MM.1S (cell line): ENCODE results near the gene MOB3B.

Experiments
- DNase-seq: peaks from one replicate; pipeline ENCODE4 v3.0.0-alpha.2; 2015
- H2AFZ ChIP-seq: fragments of 300-600 bp; sonication (generic); 2 replicates; pipeline ENCODE4 v1.6.0; 2016; ENCODE audit warnings: antibody characterized with exemption, low read length
- H3F3A ChIP-seq: fragments of 300-600 bp; sonication (generic); 2 replicates; pipeline ENCODE4 v1.6.1; 2016; ENCODE audit warnings: mild to moderate bottlenecking, antibody characterized with exemption, low read length, moderate library complexity, mixed read lengths; ENCODE audit not compliant: insufficient read depth
- H3K27ac ChIP-seq: fragments of 300-600 bp; sonication (generic); 2 replicates; pipeline ENCODE4 v1.5.1; 2016; ENCODE audit warnings: mild to moderate bottlenecking, low read length
- H3K27me3 ChIP-seq: fragments of 300-600 bp; sonication (generic); replicated peaks from 2 replicates; pipeline ENCODE4 v1.6.0; 2016; ENCODE audit warnings: low read length; ENCODE audit not compliant: insufficient read depth
- H3K36me3 ChIP-seq: fragments of 300-600 bp; sonication (generic); replicated peaks from 2 replicates; pipeline ENCODE4 v1.6.1; 2016; ENCODE audit warnings: mild to moderate bottlenecking, low read length, mixed read lengths; ENCODE audit not compliant: insufficient read depth
- H3K4me1 ChIP-seq: fragments of 300-600 bp; sonication (generic); 2 replicates; pipeline ENCODE4 v1.6.1; 2016; ENCODE audit warnings: low read length, mixed read lengths
- H3K4me2 ChIP-seq: fragments of 300-600 bp; sonication (generic); 2 replicates; pipeline ENCODE4 v1.6.0; 2016; ENCODE audit warnings: low read depth, low read length
- H3K4me3 ChIP-seq: fragments of 300-600 bp; sonication (generic); 2 replicates; pipeline ENCODE4 v1.5.1; 2016; ENCODE audit warnings: low read length, mixed read lengths
- H3K79me2 ChIP-seq: fragments of 300-600 bp; sonication (generic); 2 replicates; pipeline ENCODE4 v1.6.1; 2016; ENCODE audit warnings: mixed run types, low read length, mixed read lengths
- H3K9ac ChIP-seq: fragments of 300-600 bp; sonication (generic); 2 replicates; pipeline ENCODE4 v1.6.1; 2016; ENCODE audit warnings: low read length, mixed read lengths
- H3K9me2 ChIP-seq: fragments of 300-600 bp; sonication (generic); replicated peaks from 2 replicates; pipeline ENCODE4 v1.6.1; 2016; ENCODE audit warnings: mild to moderate bottlenecking, low read length, mixed read lengths; ENCODE audit not compliant: insufficient read depth
- H3K9me3 ChIP-seq: fragments of 300-600 bp; sonication (generic); replicated peaks from 2 replicates; pipeline ENCODE4 v1.6.1; 2016; ENCODE audit warnings: mild to moderate bottlenecking, low read length, mixed read lengths; ENCODE audit not compliant: insufficient read depth
- H4K20me1 ChIP-seq: fragments of 300-600 bp; sonication (generic); 2 replicates; pipeline ENCODE4 v1.6.1; 2016; ENCODE audit warnings: mild to moderate bottlenecking, low read length, moderate library complexity, mixed read lengths; ENCODE audit not compliant: insufficient read depth
- EZH2 ChIP-seq: fragments of 300-600 bp; sonication (generic); optimal IDR thresholded peaks from 2 replicates; pipeline ENCODE3; 2017; ENCODE audit warnings: low read depth, mild to moderate bottlenecking, antibody characterized with exemption, low read length, mixed read lengths
- EZH2phosphoT487 ChIP-seq: fragments of 300-600 bp; sonication (generic); IDR thresholded peaks from 2 replicates; pipeline ENCODE4 v1.6.1; 2018; ENCODE audit warnings: antibody characterized with exemption, low read length
- TF ChIP-seq, protein P1 (sequence below): fragments of 300-600 bp; sonication (generic); IDR thresholded peaks from 2 replicates; pipeline ENCODE4 v1.5.1; 2016; ENCODE audit warnings: antibody characterized with exemption, low read length, mixed read lengths

Gene MOB3B

DNA sequence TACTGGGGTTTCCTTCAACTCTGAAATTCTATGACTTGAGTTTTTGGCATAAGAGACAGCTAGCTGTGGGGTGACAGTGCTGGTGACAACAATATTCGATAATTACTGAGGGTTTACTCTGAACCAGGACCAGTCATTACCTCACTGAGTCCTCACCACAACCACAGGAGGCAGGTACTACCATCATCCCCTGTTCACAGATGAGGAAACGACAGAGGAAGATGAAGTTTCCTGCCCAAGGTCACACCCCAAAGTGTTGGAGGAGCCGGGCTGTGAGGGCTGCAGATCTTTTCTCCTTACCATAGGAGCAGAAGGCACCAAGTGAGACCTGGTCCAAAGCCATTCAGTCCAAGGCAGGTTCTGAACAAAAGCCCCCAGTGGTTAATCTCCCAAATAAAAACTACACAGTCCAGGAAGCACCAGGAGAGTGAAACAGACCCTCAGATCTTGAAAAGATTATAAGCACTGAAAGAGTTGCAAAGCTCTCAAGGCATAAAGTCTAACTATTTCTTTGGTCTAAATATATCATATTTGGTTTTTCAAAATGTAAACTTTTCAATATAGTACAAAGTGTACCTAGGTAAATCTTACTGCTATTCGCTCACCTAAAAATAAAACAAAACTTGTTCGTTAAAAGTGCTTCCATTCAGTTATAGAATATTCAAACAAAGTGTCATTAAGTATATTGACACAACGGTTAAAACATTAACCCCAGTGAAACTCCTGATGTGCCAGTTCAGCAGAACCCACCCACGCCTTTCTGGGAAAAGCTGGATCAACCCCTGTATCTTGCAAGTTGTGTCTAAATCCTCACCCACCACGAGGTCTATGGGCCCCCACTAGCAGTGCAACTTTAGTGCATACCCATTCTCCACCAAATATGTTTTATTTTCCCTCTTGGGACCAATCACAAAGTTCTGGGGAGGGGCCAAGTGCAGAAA, 150.0 kb downstream of the MOB3B start:
- Histone ChIP-seq H3K4me1 (peaks cover 32% of the 10 kb centered on the region), H3F3A (peaks cover 19% of the 10 kb centered on the region), H4K20me1 (no peaks in the 10 kb centered on the region), H3K4me2 (no peak overlapping the region), H3K36me3 (no peaks in the 10 kb centered on the region), H3K79me2 (no peaks in the 10 kb centered on the region), H3K4me3 (no peak overlapping the region), H2AFZ (no peak overlapping the region), H3K9me3 (no peaks in the 10 kb centered on the region), H3K27me3 (no peaks in the 10 kb centered on the region), H3K27ac (no peak overlapping the region), H3K9ac (no peak overlapping the region), H3K9me2 (no peaks in the 10 kb centered on the region)
- no peak for DNase-seq
- TF ChIP-seq, protein P1, sequence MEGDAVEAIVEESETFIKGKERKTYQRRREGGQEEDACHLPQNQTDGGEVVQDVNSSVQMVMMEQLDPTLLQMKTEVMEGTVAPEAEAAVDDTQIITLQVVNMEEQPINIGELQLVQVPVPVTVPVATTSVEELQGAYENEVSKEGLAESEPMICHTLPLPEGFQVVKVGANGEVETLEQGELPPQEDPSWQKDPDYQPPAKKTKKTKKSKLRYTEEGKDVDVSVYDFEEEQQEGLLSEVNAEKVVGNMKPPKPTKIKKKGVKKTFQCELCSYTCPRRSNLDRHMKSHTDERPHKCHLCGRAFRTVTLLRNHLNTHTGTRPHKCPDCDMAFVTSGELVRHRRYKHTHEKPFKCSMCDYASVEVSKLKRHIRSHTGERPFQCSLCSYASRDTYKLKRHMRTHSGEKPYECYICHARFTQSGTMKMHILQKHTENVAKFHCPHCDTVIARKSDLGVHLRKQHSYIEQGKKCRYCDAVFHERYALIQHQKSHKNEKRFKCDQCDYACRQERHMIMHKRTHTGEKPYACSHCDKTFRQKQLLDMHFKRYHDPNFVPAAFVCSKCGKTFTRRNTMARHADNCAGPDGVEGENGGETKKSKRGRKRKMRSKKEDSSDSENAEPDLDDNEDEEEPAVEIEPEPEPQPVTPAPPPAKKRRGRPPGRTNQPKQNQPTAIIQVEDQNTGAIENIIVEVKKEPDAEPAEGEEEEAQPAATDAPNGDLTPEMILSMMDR, result no peak
- TF ChIP-seq EZH2 (no peak), EZH2phosphoT487 (no peak)

DNA sequence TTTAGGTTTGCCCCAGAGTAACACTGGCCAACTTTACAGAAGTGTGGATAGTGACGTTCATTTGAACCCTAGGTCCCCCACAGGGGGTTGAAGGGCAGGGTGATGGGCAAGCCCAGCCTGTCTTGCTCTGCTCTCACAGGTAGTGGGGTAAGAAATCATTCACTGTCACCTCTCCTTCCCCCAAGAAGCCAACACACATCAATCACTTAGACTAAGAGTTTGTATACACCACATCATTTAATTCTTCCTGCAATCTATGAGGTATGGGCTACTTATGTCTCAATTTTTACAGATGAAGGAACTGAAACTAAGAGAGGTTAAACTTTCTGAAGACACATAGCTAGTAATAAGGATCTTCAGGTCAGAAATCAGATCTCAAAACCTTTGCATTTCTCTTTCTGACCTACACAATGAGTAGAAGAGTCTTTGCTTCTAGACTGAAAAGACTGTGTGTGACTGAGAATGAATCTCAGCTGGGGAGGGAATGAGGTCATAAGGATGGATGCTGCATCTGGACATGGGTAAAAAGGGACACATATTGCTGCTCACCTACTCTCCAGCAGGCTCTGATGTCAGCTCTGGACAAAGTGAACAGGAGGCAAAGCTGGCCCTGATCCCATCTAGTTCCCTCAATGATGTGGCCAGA, 151.7 kb downstream of the MOB3B start:
- peak overlapping the region; percentile 25; the same call in 1 of the 2 replicates for H3K4me3 ChIP-seq
- H3K4me1 ChIP-seq, result peaks cover 22% of the 10 kb centered on the region
- H3F3A ChIP-seq, result peaks cover 19% of the 10 kb centered on the region
- no peak overlapping the region for H2AFZ ChIP-seq
- H3K9me3 ChIP-seq, result no peaks in the 10 kb centered on the region
- H3K4me2 ChIP-seq, result peak overlapping the region; percentile 78; the same call in 1 of the 2 replicates
- H3K79me2 ChIP-seq, result no peaks in the 10 kb centered on the region
- no peaks in the 10 kb centered on the region for H4K20me1 ChIP-seq
- no peaks in the 10 kb centered on the region for H3K9me2 ChIP-seq
- no peaks in the 10 kb centered on the region for H3K36me3 ChIP-seq
- peak overlapping the region; percentile 35; the same call in 1 of the 2 replicates for H3K27ac ChIP-seq
- no peak overlapping the region for H3K9ac ChIP-seq
- TF ChIP-seq, protein P1, result no peak
- TF ChIP-seq EZH2 (no peak), EZH2phosphoT487 (no peak)
- DNase-seq, result peak; percentile 6
- no peaks in the 10 kb centered on the region for H3K27me3 ChIP-seq

DNA sequence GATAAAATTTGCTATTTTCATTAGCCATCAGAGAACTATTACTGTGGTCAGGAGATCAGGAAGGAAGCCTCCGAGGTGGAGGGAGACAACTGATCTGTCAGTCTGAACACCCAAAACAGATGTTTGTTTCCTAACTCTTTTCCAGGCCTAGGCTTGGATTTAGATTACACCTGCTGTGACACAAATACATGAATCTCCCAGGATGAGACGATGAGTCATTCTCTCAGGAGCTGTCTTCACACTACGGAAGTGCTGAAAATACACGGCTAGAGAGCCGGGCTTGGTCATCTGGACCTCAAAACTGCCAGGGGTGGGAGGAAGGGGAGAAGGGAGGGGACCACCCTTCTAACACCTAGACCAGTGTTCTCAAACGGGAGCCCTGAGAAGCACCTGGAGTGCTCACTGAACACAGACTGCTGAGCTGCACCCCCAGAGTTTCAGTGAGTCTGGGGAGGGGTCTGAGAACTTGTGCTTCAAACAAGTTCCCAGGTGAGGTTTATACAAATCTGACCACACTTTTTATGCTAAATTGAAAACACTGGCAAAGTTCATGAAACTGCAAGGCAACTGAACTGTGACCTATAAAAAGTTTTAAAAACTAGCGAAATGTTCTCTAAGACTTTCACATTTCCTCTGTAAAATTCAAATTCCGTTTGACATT, 152.3 kb downstream of the MOB3B start:
- H3K9ac ChIP-seq, result no peak overlapping the region
- peak overlapping the region; percentile 78 for H3K4me2 ChIP-seq
- no peaks in the 10 kb centered on the region for H3K79me2 ChIP-seq
- H3K4me1 ChIP-seq, result peaks cover 22% of the 10 kb centered on the region
- no peaks in the 10 kb centered on the region for H3K36me3 ChIP-seq
- DNase-seq, result peak; percentile 5
- H3K27ac ChIP-seq, result peak overlapping the region; percentile 35; the same call in 1 of the 2 replicates
- H3K4me3 ChIP-seq, result peak overlapping the region; percentile 25; the same call in 1 of the 2 replicates
- H2AFZ ChIP-seq, result no peak overlapping the region
- no peaks in the 10 kb centered on the region for H3K27me3 ChIP-seq
- no peaks in the 10 kb centered on the region for H4K20me1 ChIP-seq
- no peaks in the 10 kb centered on the region for H3K9me3 ChIP-seq
- H3F3A ChIP-seq, result peaks cover 19% of the 10 kb centered on the region
- H3K9me2 ChIP-seq, result no peaks in the 10 kb centered on the region
- TF ChIP-seq, protein P1, result no peak
- no peak for TF ChIP-seq EZH2phosphoT487
- no peak for TF ChIP-seq EZH2
